ENCODE measurements around the gene P2RY13.

Gene P2RY13

DNA sequence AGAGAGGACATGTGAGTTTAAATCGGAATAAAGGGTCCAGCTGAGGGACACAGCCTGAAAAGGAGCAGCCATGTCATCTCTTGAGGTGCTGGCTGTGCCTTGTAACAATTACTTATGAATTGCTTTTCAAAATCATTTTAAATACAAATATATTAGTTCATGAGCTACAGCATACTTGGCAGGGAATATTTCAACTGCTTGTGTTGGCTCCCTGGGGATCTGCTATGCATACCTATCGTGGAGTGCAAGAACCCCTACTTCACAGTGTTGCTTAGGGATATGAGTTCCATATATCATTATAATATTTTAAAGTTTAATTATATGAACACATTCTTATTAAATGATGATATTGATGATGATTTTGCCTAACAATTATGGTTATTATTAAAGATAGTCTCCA, 31.9 kb downstream of the P2RY13 start:
- H2AFZ ChIP-seq (ENCODE audit: low read length, unreplicated experiment): no peak overlapping the region
- no peak overlapping the region for H3K27ac ChIP-seq (ENCODE audit: low read depth, low read length)
- no peak overlapping the region for H3K4me3 ChIP-seq (ENCODE audit: low read depth, low read length)
- no peaks in the 10 kb centered on the region for H3K79me2 ChIP-seq (ENCODE audit: control insufficient read depth, insufficient read depth, low read length, unreplicated experiment)
- H3K4me1 ChIP-seq (ENCODE audit: control insufficient read depth, insufficient read depth, low read length, unreplicated experiment): peaks cover 10% of the 10 kb centered on the region
- no peaks in the 10 kb centered on the region for H3K36me3 ChIP-seq (ENCODE audit: insufficient read depth, low read length)
- no peaks in the 10 kb centered on the region for H3K27me3 ChIP-seq (ENCODE audit: insufficient read depth, low read length)

DNA sequence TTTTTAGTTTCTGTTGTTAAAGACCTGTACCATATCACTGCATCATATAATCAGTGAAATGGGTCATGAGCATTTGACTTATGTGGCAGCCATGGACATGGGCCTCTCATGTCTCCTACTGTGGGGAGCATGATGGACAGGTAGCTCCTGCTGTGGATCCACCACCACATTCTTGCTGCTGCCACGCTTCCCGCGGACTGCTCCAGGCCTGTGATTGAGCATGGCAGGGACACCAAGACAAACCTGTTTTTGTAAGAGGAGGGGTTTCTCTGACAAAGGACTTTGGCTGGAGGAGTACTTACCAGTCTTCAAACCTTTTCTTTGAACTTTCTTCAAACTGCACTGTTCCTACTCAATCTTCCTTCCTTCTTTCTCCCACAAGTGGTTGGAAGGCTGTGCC, 33.1 kb downstream of the P2RY13 start:
- Histone ChIP-seq H3K36me3 (ENCODE audit: insufficient read depth, low read length) (no peaks in the 10 kb centered on the region), H3K79me2 (ENCODE audit: control insufficient read depth, insufficient read depth, low read length, unreplicated experiment) (no peaks in the 10 kb centered on the region), H3K27me3 (ENCODE audit: insufficient read depth, low read length) (no peaks in the 10 kb centered on the region), H3K4me1 (ENCODE audit: control insufficient read depth, insufficient read depth, low read length, unreplicated experiment) (peaks cover under 1% of the 10 kb centered on the region), H3K27ac (ENCODE audit: low read depth, low read length) (no peak overlapping the region), H3K4me3 (ENCODE audit: low read depth, low read length) (no peak overlapping the region), H2AFZ (ENCODE audit: low read length, unreplicated experiment) (no peak overlapping the region)

DNA sequence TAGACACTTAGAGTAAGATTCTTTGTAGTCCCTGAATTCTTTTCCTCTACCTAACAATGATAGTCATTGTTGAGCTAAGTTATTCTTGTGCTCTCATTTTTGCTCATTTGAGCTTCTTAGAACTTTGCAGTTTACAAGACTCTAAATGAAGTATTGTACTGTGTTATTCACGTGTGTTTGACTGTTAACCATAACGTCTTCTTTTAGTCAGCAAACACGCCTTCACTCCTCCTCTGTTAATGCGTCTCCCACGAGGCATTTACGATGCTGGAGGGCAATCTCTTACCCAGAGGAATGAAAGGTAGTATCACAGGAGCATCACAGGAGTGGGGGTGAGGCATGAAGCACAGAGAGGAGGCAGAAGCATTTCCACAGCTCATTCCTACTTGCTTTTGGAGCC, 36.2 kb downstream of the P2RY13 start:
- Histone ChIP-seq H3K79me2 (ENCODE audit: control insufficient read depth, insufficient read depth, low read length, unreplicated experiment) (no peaks in the 10 kb centered on the region), H3K4me3 (ENCODE audit: low read depth, low read length) (no peak overlapping the region), H3K36me3 (ENCODE audit: insufficient read depth, low read length) (no peaks in the 10 kb centered on the region), H3K27ac (ENCODE audit: low read depth, low read length) (no peak overlapping the region), H3K27me3 (ENCODE audit: insufficient read depth, low read length) (no peaks in the 10 kb centered on the region), H2AFZ (ENCODE audit: low read length, unreplicated experiment) (no peak overlapping the region), H3K4me1 (ENCODE audit: control insufficient read depth, insufficient read depth, low read length, unreplicated experiment) (no peaks in the 10 kb centered on the region)

GRCh38 chr3:151290673-151291072, 38.7 kb downstream of the P2RY13 start:
- H3K27ac ChIP-seq (ENCODE audit: low read depth, low read length): no peak overlapping the region
- H3K27me3 ChIP-seq (ENCODE audit: insufficient read depth, low read length): no peaks in the 10 kb centered on the region
- no peak overlapping the region for H3K4me3 ChIP-seq (ENCODE audit: low read depth, low read length)
- no peaks in the 10 kb centered on the region for H3K36me3 ChIP-seq (ENCODE audit: insufficient read depth, low read length)
- H3K79me2 ChIP-seq (ENCODE audit: control insufficient read depth, insufficient read depth, low read length, unreplicated experiment): no peaks in the 10 kb centered on the region
- no peak overlapping the region for H2AFZ ChIP-seq (ENCODE audit: low read length, unreplicated experiment)
- H3K4me1 ChIP-seq (ENCODE audit: control insufficient read depth, insufficient read depth, low read length, unreplicated experiment): no peaks in the 10 kb centered on the region

GRCh38 chr3:151289445-151289844, 39.9 kb downstream of the P2RY13 start:
- H3K4me3 ChIP-seq (ENCODE audit: low read depth, low read length): no peak overlapping the region
- H3K4me1 ChIP-seq (ENCODE audit: control insufficient read depth, insufficient read depth, low read length, unreplicated experiment): no peaks in the 10 kb centered on the region
- no peaks in the 10 kb centered on the region for H3K36me3 ChIP-seq (ENCODE audit: insufficient read depth, low read length)
- H3K79me2 ChIP-seq (ENCODE audit: control insufficient read depth, insufficient read depth, low read length, unreplicated experiment): no peaks in the 10 kb centered on the region
- H2AFZ ChIP-seq (ENCODE audit: low read length, unreplicated experiment): no peak overlapping the region
- no peak overlapping the region for H3K27ac ChIP-seq (ENCODE audit: low read depth, low read length)
- no peaks in the 10 kb centered on the region for H3K27me3 ChIP-seq (ENCODE audit: insufficient read depth, low read length)

- H3K79me2 ChIP-seq (ENCODE audit: control insufficient read depth, insufficient read depth, low read length, unreplicated experiment): no peaks in the 10 kb centered on the region
- H3K27me3 ChIP-seq (ENCODE audit: insufficient read depth, low read length): no peaks in the 10 kb centered on the region
- no peak overlapping the region for H3K27ac ChIP-seq (ENCODE audit: low read depth, low read length)
- no peaks in the 10 kb centered on the region for H3K36me3 ChIP-seq (ENCODE audit: insufficient read depth, low read length)
- peak overlapping the region; percentile 23 for H2AFZ ChIP-seq (ENCODE audit: low read length, unreplicated experiment)
- no peak overlapping the region for H3K4me3 ChIP-seq (ENCODE audit: low read depth, low read length)
- H3K4me1 ChIP-seq (ENCODE audit: control insufficient read depth, insufficient read depth, low read length, unreplicated experiment): peaks cover 20% of the 10 kb centered on the region
These were observed 43.4 kb downstream of the P2RY13 start for GRCh38 chr3:151285940-151286339.

- Histone ChIP-seq H3K27ac (ENCODE audit: low read depth, low read length) (peak overlapping the region; percentile 69), H3K4me1 (ENCODE audit: control insufficient read depth, insufficient read depth, low read length, unreplicated experiment) (peaks cover 20% of the 10 kb centered on the region), H3K79me2 (ENCODE audit: control insufficient read depth, insufficient read depth, low read length, unreplicated experiment) (no peaks in the 10 kb centered on the region), H3K4me3 (ENCODE audit: low read depth, low read length) (no peak overlapping the region), H2AFZ (ENCODE audit: low read length, unreplicated experiment) (peak overlapping the region; percentile 86), H3K27me3 (ENCODE audit: insufficient read depth, low read length) (no peaks in the 10 kb centered on the region), H3K36me3 (ENCODE audit: insufficient read depth, low read length) (no peaks in the 10 kb centered on the region)
These were observed 45.4 kb downstream of the P2RY13 start for GRCh38 chr3:151283907-151284461.

GRCh38 chr3:151283387-151283786, 46.0 kb downstream of the P2RY13 start:
- Histone ChIP-seq H3K79me2 (ENCODE audit: control insufficient read depth, insufficient read depth, low read length, unreplicated experiment) (no peaks in the 10 kb centered on the region), H3K4me1 (ENCODE audit: control insufficient read depth, insufficient read depth, low read length, unreplicated experiment) (peaks cover 20% of the 10 kb centered on the region), H3K4me3 (ENCODE audit: low read depth, low read length) (no peak overlapping the region), H3K27me3 (ENCODE audit: insufficient read depth, low read length) (no peaks in the 10 kb centered on the region), H2AFZ (ENCODE audit: low read length, unreplicated experiment) (peak overlapping the region; percentile 89), H3K36me3 (ENCODE audit: insufficient read depth, low read length) (no peaks in the 10 kb centered on the region), H3K27ac (ENCODE audit: low read depth, low read length) (peak overlapping the region; percentile 69)

DNA sequence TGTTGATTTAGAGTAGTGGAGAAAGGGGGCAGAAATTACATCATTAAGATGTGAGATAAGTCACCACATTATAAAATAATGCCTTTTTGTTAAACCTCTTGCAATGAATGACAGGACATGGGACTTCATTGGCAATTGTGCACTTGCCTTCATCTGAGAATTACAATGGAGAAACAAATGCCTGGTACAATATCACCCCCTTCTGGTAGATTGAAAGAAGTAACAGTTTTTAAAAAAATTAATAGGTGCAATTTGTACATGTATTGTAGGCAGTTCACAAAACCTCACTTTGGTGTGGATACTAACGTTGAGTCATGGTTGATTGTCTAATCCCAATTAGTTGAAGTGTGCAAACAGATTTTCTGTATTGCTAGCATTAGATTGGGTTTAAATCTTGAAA, 46.4 kb downstream of the P2RY13 start:
- H3K4me3 ChIP-seq (ENCODE audit: low read depth, low read length): no peak overlapping the region
- peak overlapping the region; percentile 69; the same call in 1 of the 2 replicates for H3K27ac ChIP-seq (ENCODE audit: low read depth, low read length)
- peak overlapping the region; percentile 89 for H2AFZ ChIP-seq (ENCODE audit: low read length, unreplicated experiment)
- H3K4me1 ChIP-seq (ENCODE audit: control insufficient read depth, insufficient read depth, low read length, unreplicated experiment): peaks cover 20% of the 10 kb centered on the region
- no peaks in the 10 kb centered on the region for H3K27me3 ChIP-seq (ENCODE audit: insufficient read depth, low read length)
- H3K36me3 ChIP-seq (ENCODE audit: insufficient read depth, low read length): no peaks in the 10 kb centered on the region
- H3K79me2 ChIP-seq (ENCODE audit: control insufficient read depth, insufficient read depth, low read length, unreplicated experiment): no peaks in the 10 kb centered on the region

DNA sequence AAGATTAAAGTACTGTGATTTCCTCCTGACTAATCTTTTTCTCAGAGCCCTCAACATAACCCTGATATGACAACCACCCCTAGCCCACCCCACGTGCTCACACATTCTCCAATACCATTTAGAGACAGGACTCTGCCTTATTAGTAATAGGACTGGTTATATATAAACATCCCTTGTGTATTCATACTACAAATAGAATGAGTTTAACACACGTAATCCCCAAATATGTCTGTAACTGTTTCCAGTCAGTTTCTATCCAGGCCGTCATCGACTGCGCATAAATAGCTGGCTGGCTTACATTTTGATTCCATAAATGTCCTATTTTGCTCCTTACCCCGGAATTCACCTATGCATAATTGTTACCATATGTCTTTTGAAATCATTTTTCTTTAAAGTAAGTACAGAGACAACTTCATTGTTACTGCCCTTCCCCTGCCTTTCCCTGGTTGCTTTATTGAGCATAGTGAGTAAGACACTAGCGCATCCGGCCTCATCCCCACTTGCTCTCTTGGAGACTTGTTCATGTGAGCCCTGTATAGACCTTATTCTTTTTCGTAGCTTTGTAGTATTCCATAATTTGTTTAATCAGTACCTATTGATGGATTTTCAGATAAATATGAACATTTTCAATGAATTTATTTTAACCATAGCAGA, 47.6 kb downstream of the P2RY13 start:
- no peaks in the 10 kb centered on the region for H3K27me3 ChIP-seq (ENCODE audit: insufficient read depth, low read length)
- H3K4me3 ChIP-seq (ENCODE audit: low read depth, low read length): no peak overlapping the region
- peak overlapping the region; percentile 40; the same call in 1 of the 2 replicates for H3K27ac ChIP-seq (ENCODE audit: low read depth, low read length)
- no peaks in the 10 kb centered on the region for H3K79me2 ChIP-seq (ENCODE audit: control insufficient read depth, insufficient read depth, low read length, unreplicated experiment)
- H2AFZ ChIP-seq (ENCODE audit: low read length, unreplicated experiment): no peak overlapping the region
- peaks cover 20% of the 10 kb centered on the region for H3K4me1 ChIP-seq (ENCODE audit: control insufficient read depth, insufficient read depth, low read length, unreplicated experiment)
- H3K36me3 ChIP-seq (ENCODE audit: insufficient read depth, low read length): no peaks in the 10 kb centered on the region

GRCh38 chr3:151278230-151278629, 51.1 kb downstream of the P2RY13 start, which contains the start of gene P2RY14:
Gene P2RY14, minus strand, starts transcription at chr3:151278542. Its CDS starts 64,226 bp downstream, at chr3:151214316.
- H3K27ac ChIP-seq (ENCODE audit: low read depth, low read length): no peak within 1 kb of the TSS
- H3K4me3 ChIP-seq (ENCODE audit: low read depth, low read length): no peak within 1 kb of the TSS
- H3K4me1 ChIP-seq (ENCODE audit: control insufficient read depth, insufficient read depth, low read length, unreplicated experiment): peaks cover 9% of the 10 kb centered on the region
- H2AFZ ChIP-seq (ENCODE audit: low read length, unreplicated experiment): no peak within 1 kb of the TSS
- no peaks in the 10 kb centered on the region for H3K36me3 ChIP-seq (ENCODE audit: insufficient read depth, low read length)
- H3K27me3 ChIP-seq (ENCODE audit: insufficient read depth, low read length): no peaks in the 10 kb centered on the region
- no peaks in the 10 kb centered on the region for H3K79me2 ChIP-seq (ENCODE audit: control insufficient read depth, insufficient read depth, low read length, unreplicated experiment)

Measured in ACC112 (cell line).